ENCODE data around the gene USP10. TPM values are rescaled to one million over a fixed set of nuclear protein-coding genes. Genes with fewer than 3 reads are reported as not detected.

USP10 gene
- total and polyA plus RNA-seq, 2 donors (not counting 1 experiment from before 2014, with no cell fraction given): 48.9 to 134 TPM

- Histone ChIP-seq H3K79me2 (ENCODE audit: control insufficient read depth, insufficient read depth, low read length) (peaks cover 79% of the 10 kb centered on the region), H3K4me1 (ENCODE audit: control insufficient read depth in 2 of 2, insufficient read depth in 2 of 2, low read length in 2 of 2) (peaks cover 35 to 45% of the 10 kb centered on the region in 2 donors), H3K27me3 (replicated peaks in 1 of 4; ENCODE audit: control extremely low read depth in 1 of 4, control insufficient read depth in 3 of 4, insufficient read depth in 4 of 4, low read length in 3 of 4) (no peaks in the 10 kb centered on the region), H3K36me3 (replicated peaks in 1 of 2; ENCODE audit: control extremely low read depth in 1 of 2, control insufficient read depth in 1 of 2, extremely low read depth in 1 of 2, insufficient read depth in 2 of 2, low read length in 1 of 2) (peaks cover 9 to 46% of the 10 kb centered on the region in 2 experiments), H3K27ac (ENCODE audit: low read length in 2 of 2) (no peak overlapping the region), H3K4me3 (ENCODE audit: control extremely low read depth in 1 of 5, extremely low read depth in 1 of 5, insufficient read depth in 1 of 5, low read depth in 2 of 5, low read length in 4 of 5) (no peak overlapping the region), H3K4me2 (replicated peaks; ENCODE audit: low read depth, low read length, poor library complexity, severe bottlenecking) (no peak overlapping the region), H3K9ac (ENCODE audit: low read length) (no peak overlapping the region), H4K20me1 (ENCODE audit: control insufficient read depth, insufficient read depth, low read length, poor library complexity, severe bottlenecking) (peaks cover 54% of the 10 kb centered on the region), H3K9me3 (ENCODE audit: control extremely low read depth in 1 of 3, control insufficient read depth in 2 of 3, insufficient read depth in 1 of 3, low read length in 2 of 3) (peaks cover 0 to 5% (median 0%) of the 10 kb centered on the region in 3 donors), H2AFZ (ENCODE audit: insufficient read depth, low read depth, low read length, poor library complexity, severe bottlenecking) (no peak overlapping the region)
- POLR2A ChIA-PET: no interaction called here
- Mint-ChIP-seq H3K9me3 (ENCODE audit: insufficient read depth) (no peaks in the 10 kb centered on the region), H3K4me1 (peaks cover 50% of the 10 kb centered on the region), H3K4me3 (no peak overlapping the region), H3K27ac (no peak overlapping the region), H3K27me3 (no peaks in the 10 kb centered on the region)
- 82% methylated on average over 5 of the region's 7 CpGs for WGBS (ENCODE audit: insufficient coverage)
- TF ChIP-seq EZH2 (IDR thresholded peaks at IDR 0.05; ENCODE audit: borderline replicate concordance, insufficient read depth, low read depth, low read length, poor library complexity, severe bottlenecking) (no peak), CTCF (IDR thresholded peaks at IDR 0.05) (no peak)
- DNase-seq (no peak), ATAC-seq (ENCODE audit: low read depth) (no peak)
- CTCF ChIA-PET: interaction anchor here (0.6 to 1.3 kb wide), 3 partner anchors 21 to 141 kb away, joined by 3 to 7 read pairs (median 3); no protein-coding TSS in a partner anchor
- intact Hi-C loops (cut with micrococcal nuclease): no loop called here
Measured at GRCh38 chr16:84652566-84652965, 47.2 kb upstream of the USP10 start.

- no peak overlapping the region for H3K4me3 Mint-ChIP-seq
- no peak overlapping the region for H2AFZ ChIP-seq (ENCODE audit: insufficient read depth, low read depth, low read length, poor library complexity, severe bottlenecking)
- no peak overlapping the region for H3K4me3 ChIP-seq (ENCODE audit: control extremely low read depth in 1 of 5, extremely low read depth in 1 of 5, insufficient read depth in 1 of 5, low read depth in 2 of 5, low read length in 4 of 5)
- POLR2A ChIA-PET: interaction anchor here (1.2 kb wide), 1 partner anchor 10 kb away, joined by 3 read pairs; no protein-coding TSS in a partner anchor
- no peak overlapping the region for H3K4me2 ChIP-seq (replicated peaks; ENCODE audit: low read depth, low read length, poor library complexity, severe bottlenecking)
- no peak overlapping the region for H3K27ac ChIP-seq (ENCODE audit: low read length in 2 of 2)
- no peaks in the 10 kb centered on the region for H3K27me3 ChIP-seq (replicated peaks in 1 of 4; ENCODE audit: control extremely low read depth in 1 of 4, control insufficient read depth in 3 of 4, insufficient read depth in 4 of 4, low read length in 3 of 4)
- no peaks in the 10 kb centered on the region for H3K9me3 Mint-ChIP-seq (ENCODE audit: insufficient read depth)
- peaks cover 61% of the 10 kb centered on the region for H4K20me1 ChIP-seq (ENCODE audit: control insufficient read depth, insufficient read depth, low read length, poor library complexity, severe bottlenecking)
- H3K36me3 ChIP-seq (replicated peaks in 1 of 2; ENCODE audit: control extremely low read depth in 1 of 2, control insufficient read depth in 1 of 2, extremely low read depth in 1 of 2, insufficient read depth in 2 of 2, low read length in 1 of 2): peaks cover 11 to 61% of the 10 kb centered on the region in 2 experiments
- H3K79me2 ChIP-seq (ENCODE audit: control insufficient read depth, insufficient read depth, low read length): peaks cover 74% of the 10 kb centered on the region
- CTCF ChIA-PET: interaction anchor here (0.7 to 2.2 kb wide), 6 partner anchors 18 to 476 kb away, joined by 3 to 8 read pairs (median 4); no protein-coding TSS in a partner anchor
- peaks cover 29 to 38% of the 10 kb centered on the region in 2 donors for H3K4me1 ChIP-seq (ENCODE audit: control insufficient read depth in 2 of 2, insufficient read depth in 2 of 2, low read length in 2 of 2)
- WGBS (ENCODE audit: insufficient coverage): 93% methylated on average over 2 of the region's 3 CpGs
- H3K9ac ChIP-seq (ENCODE audit: low read length): no peak overlapping the region
- DNase-seq (no peak), ATAC-seq (ENCODE audit: low read depth) (no peak)
- peaks cover 50% of the 10 kb centered on the region for H3K4me1 Mint-ChIP-seq
- no peak overlapping the region for H3K27ac Mint-ChIP-seq
- intact Hi-C loops (cut with micrococcal nuclease): no loop called here
- peaks cover 0 to 5% (median 0%) of the 10 kb centered on the region in 3 donors for H3K9me3 ChIP-seq (ENCODE audit: control extremely low read depth in 1 of 3, control insufficient read depth in 2 of 3, insufficient read depth in 1 of 3, low read length in 2 of 3)
- H3K27me3 Mint-ChIP-seq: no peaks in the 10 kb centered on the region
- TF ChIP-seq EZH2 (IDR thresholded peaks at IDR 0.05; ENCODE audit: borderline replicate concordance, insufficient read depth, low read depth, low read length, poor library complexity, severe bottlenecking): no peak
- no peak for TF ChIP-seq CTCF (IDR thresholded peaks at IDR 0.05)
Measured at GRCh38 chr16:84654238-84654637, 45.6 kb upstream of the USP10 start.

Data from B cell (primary cell).